Lung (tissue), 12 donors: Measurements from ENCODE around the gene MRPL52. TPM values are rescaled to one million over a fixed set of nuclear protein-coding genes. Genes with fewer than 3 reads are reported as not detected.

Source experiments
- ATAC-seq: fragments of 200-7000 bp; cut with Tn5 transposase; one replicate; pipeline ENCODE4 v1.9.1; 2020; ENCODE audit warnings: moderate number of reproducible peaks; ENCODE audit not compliant: insufficient read depth, low FRiP score
- DNase-seq, 3 donors: peaks; one replicate each; pipeline ENCODE4 v3.0.0-alpha.2; 2013 to 2017
- H3K27ac ChIP-seq, 2 donors: one replicate each; pipeline ENCODE4 v1.5.1; 2013; ENCODE audit warnings: mild to moderate bottlenecking in 2 of 2, moderate library complexity in 2 of 2, control low read depth in 1 of 2, inconsistent platforms in 1 of 2, low read depth in 1 of 2, low read length in 1 of 2
- H3K27me3 ChIP-seq, 3 donors: one replicate each; pipeline ENCODE4 v1.5.1; 2013; ENCODE audit warnings: low read length in 2 of 3; ENCODE audit not compliant: control insufficient read depth in 3 of 3, insufficient read depth in 3 of 3
- H3K36me3 ChIP-seq, 4 donors: one replicate each; pipeline ENCODE4 v1.5.1; 2013; ENCODE audit warnings: low read length in 4 of 4, mild to moderate bottlenecking in 1 of 4, moderate library complexity in 1 of 4; ENCODE audit not compliant: control insufficient read depth in 4 of 4, insufficient read depth in 4 of 4
- H3K4me1 ChIP-seq, 5 donors: one replicate each; pipeline ENCODE4 v1.5.1; 2013; ENCODE audit warnings: low read length in 5 of 5, mild to moderate bottlenecking in 2 of 5, moderate library complexity in 1 of 5; ENCODE audit not compliant: control insufficient read depth in 5 of 5, insufficient read depth in 5 of 5
- H3K4me3 ChIP-seq: one replicate; pipeline ENCODE4 v1.5.1; 2013; ENCODE audit warnings: mild to moderate bottlenecking, control low read depth, moderate library complexity
- H3K9ac ChIP-seq, 2 donors: one replicate each; pipeline ENCODE4 v1.5.1; 2013; ENCODE audit warnings: low read length in 2 of 2, control low read depth in 1 of 2; ENCODE audit not compliant: insufficient read depth in 1 of 2
- H3K9me3 ChIP-seq, 4 donors: one replicate each; pipeline ENCODE4 v1.5.1; 2013; ENCODE audit warnings: low read length in 3 of 4, mild to moderate bottlenecking in 1 of 4, moderate library complexity in 1 of 4; ENCODE audit not compliant: control insufficient read depth in 4 of 4, insufficient read depth in 3 of 4
- CTCF ChIP-seq: IDR thresholded peaks from 2 replicates; pipeline ENCODE4 v1.5.1; 2012; ENCODE audit warnings: mild to moderate bottlenecking; ENCODE audit errors: control extremely low read depth, extremely low read depth
- WGBS, 2 donors: extraction: QIAGEN DNeasy Blood & Tissue Kit; methylation state at CpG; one replicate each; pipeline ENCODE4 v1.1.7; 2013; 5-methylcytosine and 5-hydroxymethylcytosine counted together
- polyA plus RNA-seq, 2 donors: library from polyadenylated mRNA; stranded (reverse); fragments of 200-250 nt; gene quantifications; one replicate each; pipeline ENCODE4 v1.2.1, GENCODE V29; 2013
- total RNA-seq, 2 donors: library from RNA; depleted of rRNA in 1 of 2; stranded (reverse); fragments of >200 nt in 1 of 2; gene quantifications; one replicate each; pipeline ENCODE4 v1.2.1, GENCODE V29; 2014 to 2021
- donor health status: control.
- donor health status: control.
- donor health status: Bipolar disorder and iron deficiency.
- donor health status: healthy.
- donor health status: DM: yes; HTN: yes; CAD: no.

Gene MRPL52
- total and polyA plus RNA-seq, 4 donors, result 27.5 to 239 (median 103) TPM

DNA sequence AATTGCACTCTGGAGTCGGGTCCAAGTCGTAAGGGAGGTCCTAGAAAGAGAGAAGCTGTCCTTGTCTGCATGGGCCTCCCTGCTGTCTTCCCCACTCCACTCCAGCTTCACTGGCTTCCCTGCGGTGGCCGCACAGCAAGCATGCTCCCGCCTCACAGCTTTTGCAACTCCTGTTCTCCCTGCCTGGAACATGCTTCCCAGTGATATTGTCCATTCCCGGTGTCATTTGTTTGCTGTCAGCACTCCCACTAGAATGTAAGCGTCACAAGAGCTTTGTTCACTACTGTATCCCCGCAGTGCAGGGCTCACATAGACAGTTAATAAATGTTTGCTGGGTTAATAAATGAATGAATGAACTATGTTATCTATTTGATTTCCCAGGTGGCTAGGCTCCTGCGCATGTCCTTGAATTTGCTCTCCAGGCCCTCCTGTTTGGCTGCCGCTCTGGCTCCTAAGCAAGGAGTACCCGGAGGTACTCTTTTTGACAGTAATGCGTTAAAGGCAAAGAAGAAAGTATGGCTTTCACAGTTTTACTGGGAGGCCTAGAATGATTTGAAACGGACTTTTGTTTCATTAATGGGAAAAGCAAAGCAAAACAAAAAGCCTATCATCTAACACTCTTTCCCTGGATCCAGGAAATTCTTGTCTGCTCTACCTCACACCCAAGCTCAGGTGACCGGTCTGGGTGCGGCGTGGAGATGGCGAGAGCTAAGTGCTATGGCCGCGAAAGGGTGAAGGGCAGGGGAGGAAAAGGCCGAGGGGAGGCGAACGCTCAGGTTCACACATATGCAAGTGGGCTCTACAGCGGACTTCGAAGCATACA is 8.3 kb upstream of the MRPL52 start:
- Histone ChIP-seq H3K4me3 (no peak overlapping the region), H3K9me3 (no peaks in the 10 kb centered on the region), H3K9ac (peak overlapping the region in 1 of 2 donors; percentile 38), H3K36me3 (no peaks in the 10 kb centered on the region), H3K27ac (peak overlapping the region in 1 of 2 donors; percentile 3), H3K4me1 (peaks cover 0 to 47% (median 13%) of the 10 kb centered on the region in 5 donors), H3K27me3 (no peaks in the 10 kb centered on the region)
- 85 to 92% methylated on average over 24 of the region's 24 CpGs for WGBS, 2 donors
- DNase-seq (peak; percentile 48 to 62 (median 62)), ATAC-seq (no peak)
- no peak for TF ChIP-seq CTCF

DNA sequence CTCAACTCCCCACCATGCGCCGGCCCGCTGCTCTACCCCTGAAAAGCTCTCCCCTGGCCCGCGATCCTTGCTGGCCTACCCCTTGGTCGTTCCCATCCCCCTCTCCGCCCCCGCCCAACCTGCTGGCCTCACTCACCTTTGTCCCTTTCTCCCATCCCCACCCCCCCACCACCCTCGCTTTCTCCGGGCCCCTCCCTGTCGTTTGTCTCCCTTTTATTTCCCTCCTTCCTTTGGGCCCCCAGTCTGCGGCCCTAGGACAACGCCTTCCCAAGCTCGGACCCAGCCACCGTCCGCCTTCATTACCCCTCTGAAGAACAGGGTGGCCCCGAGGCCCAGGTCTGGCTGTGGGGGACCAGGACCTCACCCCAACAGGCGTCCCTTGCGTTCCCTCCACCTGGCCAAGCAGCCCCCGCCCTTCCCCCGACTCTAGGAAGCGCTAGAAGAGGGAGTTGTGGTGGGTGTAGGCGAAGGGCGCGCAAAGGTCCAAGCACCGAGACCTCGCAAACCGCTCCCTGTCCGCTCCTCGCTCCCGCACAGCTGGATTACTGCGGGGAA is 7.6 kb upstream of the MRPL52 start:
- no peak overlapping the region for H3K4me3 ChIP-seq
- peak overlapping the region in 1 of 2 donors; percentile 68 for H3K9ac ChIP-seq
- ATAC-seq (no peak), DNase-seq (no peak)
- TF ChIP-seq CTCF, result no peak
- H3K4me1 ChIP-seq, result peaks cover 0 to 47% (median 13%) of the 10 kb centered on the region in 5 donors
- H3K27ac ChIP-seq, result peak overlapping the region in 1 of 2 donors; percentile 63
- no peaks in the 10 kb centered on the region for H3K27me3 ChIP-seq
- H3K36me3 ChIP-seq, result no peaks in the 10 kb centered on the region
- WGBS, 2 donors, result 57 to 70% methylated on average over 32 of the region's 32 CpGs
- no peaks in the 10 kb centered on the region for H3K9me3 ChIP-seq

DNA sequence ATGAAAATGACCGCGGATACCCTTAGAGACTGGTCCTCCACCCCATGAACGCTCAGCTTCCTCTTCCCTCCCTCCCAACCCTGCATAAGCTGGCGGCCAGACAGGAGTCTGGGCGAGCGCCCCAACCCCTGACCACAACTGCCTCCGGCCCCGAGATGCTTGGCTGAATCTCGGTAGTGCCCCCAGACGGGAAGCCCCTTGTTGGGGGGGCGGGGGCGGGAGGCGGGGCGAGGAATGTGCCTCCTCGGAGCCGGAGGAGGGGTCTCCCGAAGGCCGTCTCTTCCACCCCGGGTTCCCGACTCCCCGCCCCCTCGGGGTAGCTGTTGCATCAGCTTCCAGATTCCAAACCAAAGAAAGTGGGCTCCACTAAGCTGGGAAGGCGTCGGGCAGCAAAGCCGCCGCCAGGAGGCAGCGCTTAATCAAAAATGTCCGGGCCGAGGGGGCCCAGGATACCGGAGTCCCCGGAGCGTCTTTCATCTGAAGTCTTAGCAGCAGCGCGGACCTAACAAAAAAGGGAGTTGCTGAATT is 7.1 kb upstream of the MRPL52 start:
- no peak overlapping the region for H3K4me3 ChIP-seq
- peak overlapping the region in 1 of 2 donors; percentile 68 for H3K9ac ChIP-seq
- TF ChIP-seq CTCF, result peak; percentile 85

More for the DNA sequence above, 7.1 kb upstream of the MRPL52 start:
- 1% methylated on average over 33 to 34 of the region's 34 CpGs for WGBS, 2 donors
- H3K27me3 ChIP-seq, result no peaks in the 10 kb centered on the region
- H3K9me3 ChIP-seq, result no peaks in the 10 kb centered on the region
- ATAC-seq, result peak; percentile 68
- peak; percentile 96 to 97 (median 96) for DNase-seq
- H3K36me3 ChIP-seq, result no peaks in the 10 kb centered on the region
- H3K27ac ChIP-seq, result peak overlapping the region in 1 of 2 donors; percentile 63
- H3K4me1 ChIP-seq, result peaks cover 0 to 47% (median 13%) of the 10 kb centered on the region in 5 donors
